ENCODE results near the gene PUS3.

The PUS3 gene

GRCh38 chr11:125902927-125903710 is at the start of gene PUS3:
Gene PUS3, minus strand, starts transcription at chr11:125903206. Its CDS starts 6,922 bp downstream, at chr11:125896284.
- DNase-seq: peak; percentile 91 to 93

GRCh38 chr11:125952559-125952958 is 49.6 kb upstream of the PUS3 start:
- DNase-seq: no peak

- DNase-seq: no peak
Measured at GRCh38 chr11:125951731-125952130, 48.7 kb upstream of the PUS3 start.

- DNase-seq: no peak
Measured at GRCh38 chr11:125950696-125951651, 48.0 kb upstream of the PUS3 start.

- DNase-seq: no peak
Measured at GRCh38 chr11:125950178-125950490, 47.1 kb upstream of the PUS3 start.

- DNase-seq: no peak
Measured at GRCh38 chr11:125949271-125950177, 46.5 kb upstream of the PUS3 start.

GRCh38 chr11:125948278-125949051 is 45.5 kb upstream of the PUS3 start:
- no peak for DNase-seq

- no peak for DNase-seq
Measured at GRCh38 chr11:125947419-125948277, 44.6 kb upstream of the PUS3 start.

- no peak for DNase-seq
Measured at GRCh38 chr11:125946712-125947418, 43.9 kb upstream of the PUS3 start.

- DNase-seq: no peak
Measured at GRCh38 chr11:125945797-125946520, 43.0 kb upstream of the PUS3 start, which contains the start of gene VSIG10L2. Gene VSIG10L2, plus strand, starts transcription at chr11:125946044. Its CDS starts 12 bp downstream, at chr11:125946056.

- DNase-seq: no peak
Measured at GRCh38 chr11:125945011-125945796, 42.2 kb upstream of the PUS3 start.

- DNase-seq: no peak
Measured at GRCh38 chr11:125944350-125945010, 41.5 kb upstream of the PUS3 start.

- no peak for DNase-seq
Measured at GRCh38 chr11:125943661-125944349, 40.8 kb upstream of the PUS3 start.

- no peak for DNase-seq
Measured at GRCh38 chr11:125942771-125943428, 39.9 kb upstream of the PUS3 start.

GRCh38 chr11:125941619-125942611 is 38.9 kb upstream of the PUS3 start:
- peak in 1 of 2 donors; percentile 46 for DNase-seq

GRCh38 chr11:125941267-125941618 is 38.2 kb upstream of the PUS3 start:
- no peak for DNase-seq

Data from CD4-positive, alpha-beta T cell treated with Interferon alpha-2 for 1 hour (primary cell).